DMS153 treated with DMSO at 0.1 percent for 48 hours (cell line): ENCODE data around the gene GCSH.

Source experiments
- DNase-seq: peaks from one replicate; lab custom pipeline; 2025; ENCODE audit not compliant: unreplicated experiment; lab: John Stamatoyannopoulos, UW

Gene GCSH

DNA sequence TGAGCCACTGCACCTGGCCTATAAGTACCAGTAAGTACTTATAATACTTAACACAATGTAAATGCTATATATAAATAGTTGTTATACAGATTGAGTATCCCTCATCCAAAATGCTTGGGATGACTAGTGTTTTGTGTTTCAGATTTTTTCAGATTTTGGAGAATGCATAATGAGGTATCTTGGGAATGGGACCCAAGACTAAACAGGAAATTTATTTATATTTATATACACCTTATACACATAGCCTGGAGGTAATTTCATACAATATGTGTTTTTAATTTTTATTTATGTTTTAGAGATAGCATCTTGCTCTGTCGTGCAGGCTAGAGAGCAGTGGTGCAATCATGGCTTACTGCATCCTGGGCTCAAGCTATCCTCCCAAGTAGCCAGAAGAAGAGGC, 9.8 kb upstream of the GCSH start:
- DNase-seq, result no peak

DNA sequence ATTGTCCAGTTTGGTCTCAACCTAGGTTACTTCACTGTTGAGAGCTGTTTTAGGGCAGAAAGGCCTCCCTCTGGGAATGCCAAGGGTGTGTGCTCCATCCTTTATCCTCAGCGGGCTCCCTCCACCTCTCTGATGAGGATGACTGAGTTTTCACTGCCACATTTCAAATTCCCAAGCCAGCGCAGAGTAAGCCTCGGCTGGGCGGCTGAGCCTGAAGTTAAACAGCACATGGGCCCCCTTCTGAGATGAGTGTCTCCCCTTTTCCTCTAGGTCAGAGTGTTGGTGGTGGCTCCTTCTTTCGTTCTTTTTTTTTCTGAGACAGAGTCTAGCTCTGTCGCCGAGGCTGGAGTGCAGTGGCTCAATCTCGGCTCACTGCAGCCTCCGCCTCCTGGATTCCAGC, 5.5 kb upstream of the GCSH start:
- DNase-seq, result no peak

- no peak for DNase-seq
Measured at GRCh38 chr16:81099958-81100357, 3.8 kb upstream of the GCSH start.

- DNase-seq, result no peak
Measured at GRCh38 chr16:81097230-81097629, 1.0 kb upstream of the GCSH start.

DNA sequence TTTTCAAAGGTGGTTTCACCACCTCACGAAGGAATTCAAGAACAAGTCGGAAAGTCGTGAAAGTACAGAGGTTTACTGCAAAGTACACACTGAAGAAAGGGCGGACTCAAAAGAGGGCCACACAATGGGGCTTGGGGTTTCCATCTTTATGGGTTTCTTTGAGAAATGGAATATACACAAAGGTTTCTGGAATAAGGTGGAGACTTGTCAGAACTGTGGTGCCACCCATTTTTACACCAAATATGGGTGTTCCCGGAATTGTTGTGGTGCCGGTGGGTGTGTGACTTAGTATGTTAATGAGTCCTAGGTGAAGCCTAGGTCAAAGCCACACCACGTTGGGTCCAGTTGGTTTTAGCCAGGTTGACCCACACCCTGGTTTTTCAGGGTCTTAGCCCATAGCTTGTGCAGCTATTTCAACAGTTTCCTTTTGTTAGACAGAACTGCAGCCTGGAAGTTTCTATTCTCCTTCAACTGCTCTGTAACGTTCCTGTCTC, 567 bp upstream of the GCSH start:
- DNase-seq, result no peak

GRCh38 chr16:81095653-81095952, 592 bp downstream of the GCSH start:
- no peak for DNase-seq

GRCh38 chr16:81094771-81095251, 1.4 kb downstream of the GCSH start:
- DNase-seq, result no peak

DNA sequence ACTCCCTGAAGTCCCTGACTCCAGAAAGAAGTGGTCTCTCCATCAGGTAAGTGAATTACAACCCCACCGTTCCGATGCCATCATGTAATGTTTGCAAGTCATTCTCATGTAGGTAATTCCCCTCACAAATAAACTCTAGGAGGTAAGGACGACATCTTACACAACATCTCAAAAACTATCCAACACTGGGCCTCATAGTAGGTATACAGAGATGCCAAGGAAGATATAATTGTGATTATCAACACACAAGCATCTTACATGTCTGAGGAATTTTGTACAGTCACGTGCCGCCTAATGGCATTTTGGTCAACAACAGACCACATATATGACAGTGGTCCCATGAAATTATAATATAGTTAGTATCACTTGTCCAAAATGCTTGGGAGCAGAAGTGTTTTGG, 7.4 kb downstream of the GCSH start:
- DNase-seq, result no peak

DNA sequence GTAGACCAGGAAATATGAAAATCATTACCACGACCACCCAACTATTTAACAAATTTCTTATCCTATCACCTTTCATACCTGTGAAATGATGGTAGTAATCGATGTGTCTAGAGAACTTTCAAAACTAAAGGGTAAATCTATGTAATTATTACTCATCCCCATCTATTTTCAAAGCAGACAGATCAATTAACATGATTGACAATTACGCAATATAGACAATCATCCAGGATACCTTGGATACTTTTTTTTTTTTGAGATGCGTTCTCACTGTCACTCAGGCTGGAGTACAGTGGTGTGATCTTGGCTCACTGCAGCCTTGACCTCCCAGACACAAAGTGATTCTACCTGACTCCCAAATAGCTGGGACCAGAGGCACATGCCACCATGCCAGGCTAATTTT, 15.2 kb downstream of the GCSH start:
- no peak for DNase-seq

- DNase-seq, result no peak
Measured at GRCh38 chr16:81080233-81080632, 16.0 kb downstream of the GCSH start.

DNA sequence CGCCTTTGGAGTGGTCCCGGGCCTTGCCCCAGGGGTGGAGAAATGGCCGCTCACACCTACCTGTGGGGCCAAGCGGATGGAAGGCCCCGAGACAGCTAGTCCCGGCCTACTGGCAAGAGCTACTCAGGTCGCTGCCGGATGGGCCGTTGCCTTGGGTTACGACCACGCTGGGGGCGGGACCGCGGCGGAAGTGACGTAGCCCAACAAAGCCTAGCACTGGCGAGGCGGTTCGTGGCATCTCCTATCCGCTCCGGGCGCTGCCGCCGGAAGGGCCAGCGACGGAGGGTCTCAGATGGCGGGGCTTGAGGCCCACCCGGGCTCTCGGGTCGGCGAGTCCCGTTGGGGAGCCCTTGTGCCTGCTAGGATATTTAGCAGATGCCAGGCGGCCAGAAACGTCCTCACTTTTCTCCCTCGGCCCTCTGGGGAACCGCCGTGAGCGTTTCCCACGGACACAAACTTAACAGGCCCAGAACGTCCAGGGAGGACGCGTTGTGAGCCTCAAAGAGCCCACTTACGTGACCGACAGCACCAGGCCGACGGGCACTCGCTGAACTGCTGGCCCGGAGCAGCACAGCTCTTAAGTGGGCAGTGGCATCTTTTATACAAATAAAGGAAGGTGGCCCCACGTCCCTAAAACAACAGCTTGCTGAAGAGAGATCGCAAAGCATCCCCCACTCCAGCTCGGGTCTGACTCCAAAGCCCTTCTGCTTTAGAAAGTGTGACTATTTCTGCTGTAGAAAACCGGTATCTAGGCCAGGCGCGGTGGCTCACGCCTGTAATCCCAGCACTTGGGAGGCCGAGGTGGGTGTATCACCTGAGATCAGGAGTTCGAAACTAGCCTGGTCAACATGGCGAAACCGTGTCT, 18.9 kb downstream of the GCSH start, which contains the start of gene C16orf46:
Gene C16orf46 (minus strand): TSS at position 163 of the 865 bp plus-strand sequence. CDS start 13,283 bp downstream, outside the sequence.
- DNase-seq, result peak; percentile 90

DNA sequence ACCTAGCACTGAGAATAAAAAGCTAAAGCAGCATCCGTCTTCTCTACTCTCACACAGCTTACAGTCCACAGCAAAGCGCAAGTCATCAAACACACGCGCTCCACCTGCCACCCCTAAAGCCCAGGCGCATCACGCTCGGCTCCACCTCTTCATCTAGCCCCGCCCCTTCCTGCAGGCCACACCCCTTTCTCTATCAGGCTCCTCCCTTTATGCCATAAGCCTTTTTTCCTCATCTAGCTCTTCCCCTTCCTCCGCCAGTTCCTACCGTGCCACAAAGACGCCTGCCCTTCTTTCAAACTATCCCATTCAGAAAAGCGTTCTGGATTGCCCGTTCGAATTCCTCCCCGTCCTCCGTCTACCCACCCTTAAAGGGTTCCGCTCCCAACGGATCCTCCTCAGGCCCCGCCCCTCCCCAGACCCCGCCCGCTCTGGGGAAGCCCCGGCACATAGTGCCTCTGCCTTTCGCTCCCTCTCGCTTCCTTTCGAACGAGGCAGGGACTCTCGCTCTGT, 19.6 kb downstream of the GCSH start:
- DNase-seq, result peak; percentile 90

GRCh38 chr16:81073560-81074330, 22.4 kb downstream of the GCSH start:
- no peak for DNase-seq

DNA sequence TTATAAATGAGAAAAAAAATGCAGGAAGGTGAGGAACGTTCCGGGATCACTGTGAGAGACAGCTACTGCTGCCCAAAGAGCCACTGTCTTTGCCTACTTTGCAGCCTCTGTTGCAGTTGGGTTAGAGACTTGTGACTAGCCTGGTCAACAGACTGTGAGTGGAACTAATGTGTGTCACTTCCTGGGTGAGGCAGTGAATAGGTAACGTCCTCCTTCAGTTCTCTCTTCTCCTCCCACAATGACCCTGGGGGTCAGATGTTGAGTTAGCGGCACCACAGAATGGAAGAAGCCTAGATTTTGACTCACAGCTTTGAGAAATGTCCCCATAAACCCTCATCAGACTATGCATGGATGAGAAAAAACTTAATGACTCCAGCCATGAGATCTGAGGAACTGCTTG, 24.4 kb downstream of the GCSH start:
- DNase-seq, result no peak

DNA sequence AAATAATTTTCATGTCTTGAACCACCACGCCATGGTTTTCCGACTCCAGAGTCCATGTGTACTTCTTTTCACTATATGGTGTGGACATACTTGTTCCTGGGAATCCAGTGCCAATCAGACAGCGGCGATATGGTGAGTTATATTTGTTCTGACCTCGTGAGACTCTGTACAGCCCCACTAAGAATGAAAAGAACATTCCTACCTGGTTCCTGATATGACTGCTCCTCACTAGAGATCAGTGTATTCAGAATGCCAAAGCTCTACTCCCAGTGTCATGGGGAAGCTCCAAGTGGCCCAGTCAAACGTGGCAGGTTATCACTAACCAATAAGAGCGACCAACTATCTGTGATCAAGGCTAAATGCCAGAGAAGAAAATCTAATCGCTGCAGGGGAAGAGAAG, 25.2 kb downstream of the GCSH start:
- no peak for DNase-seq

DNA sequence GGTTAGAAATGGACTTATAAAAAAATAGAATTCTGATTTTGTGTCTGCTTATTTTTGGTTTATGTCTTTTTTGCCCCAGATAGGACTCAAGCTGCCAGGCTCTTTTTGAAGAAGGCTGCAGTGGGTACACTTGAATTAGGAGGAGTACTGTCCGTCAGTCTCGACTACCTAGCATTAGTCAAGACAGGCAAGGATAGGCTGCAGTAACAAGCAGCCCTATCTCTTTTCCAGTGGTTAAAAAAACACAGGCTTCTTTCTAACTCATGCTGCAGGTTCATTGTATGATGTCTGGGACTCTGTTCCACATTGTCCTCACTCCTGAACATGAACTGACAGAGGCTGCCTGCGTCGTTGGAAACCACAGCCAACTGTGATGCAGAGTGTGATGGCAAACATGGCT, 27.1 kb downstream of the GCSH start:
- DNase-seq, result no peak

DNA sequence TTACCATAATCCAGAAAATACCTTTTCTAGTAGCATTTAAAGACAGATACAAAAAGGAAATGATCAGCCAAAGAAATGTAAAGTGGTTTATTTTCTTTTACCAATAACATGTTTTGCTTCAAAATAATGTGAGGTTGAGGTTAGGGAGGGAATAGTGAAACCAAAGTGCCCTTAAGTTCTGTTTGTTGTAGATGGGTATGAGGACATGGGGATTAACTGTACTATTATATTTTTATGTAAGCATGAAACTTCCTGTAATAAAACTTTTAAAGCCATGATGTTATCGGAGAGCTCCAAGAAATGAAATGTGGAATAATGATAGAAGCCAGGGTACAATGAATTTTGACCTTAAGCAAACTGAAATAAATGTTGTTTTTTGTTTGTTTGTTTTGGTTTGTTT, 29.0 kb downstream of the GCSH start:
- DNase-seq, result no peak

GRCh38 chr16:81066681-81067080, 29.5 kb downstream of the GCSH start:
- DNase-seq, result no peak

DNA sequence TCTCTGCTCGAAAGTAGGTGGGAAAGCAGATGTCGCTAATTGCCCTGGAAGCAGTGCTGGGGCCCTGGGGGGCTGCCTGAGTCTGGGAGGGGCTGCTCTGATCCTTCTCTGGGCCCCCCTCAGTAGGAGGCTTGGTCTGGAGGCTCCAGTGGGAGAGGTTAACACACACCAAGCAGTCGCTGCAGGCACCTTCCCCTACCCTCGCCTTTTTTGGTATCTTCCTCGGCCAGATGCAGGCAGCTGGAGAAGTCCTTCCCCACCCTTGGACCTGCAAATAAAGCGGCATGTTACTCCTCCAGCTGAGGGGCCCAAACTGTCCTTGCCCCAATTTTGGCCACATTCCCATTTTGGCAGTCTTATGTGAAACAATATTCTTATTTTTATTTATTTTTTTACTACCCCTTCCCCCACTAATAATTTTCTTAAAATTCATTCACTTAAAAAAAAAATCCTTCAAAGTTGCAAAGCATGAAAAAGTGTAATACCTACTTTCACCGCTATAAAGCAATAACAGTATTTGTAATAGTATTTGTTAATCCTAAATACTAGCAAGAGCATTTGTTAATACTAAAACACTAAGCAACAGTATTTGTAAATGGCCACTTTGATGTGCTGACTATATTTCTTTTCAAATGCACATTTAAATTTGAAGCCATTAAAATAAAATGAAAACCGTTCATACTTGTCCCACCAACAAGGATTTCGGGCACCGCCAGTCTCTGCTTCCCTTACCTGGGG, 34.2 kb downstream of the GCSH start:
- no peak for DNase-seq

DNA sequence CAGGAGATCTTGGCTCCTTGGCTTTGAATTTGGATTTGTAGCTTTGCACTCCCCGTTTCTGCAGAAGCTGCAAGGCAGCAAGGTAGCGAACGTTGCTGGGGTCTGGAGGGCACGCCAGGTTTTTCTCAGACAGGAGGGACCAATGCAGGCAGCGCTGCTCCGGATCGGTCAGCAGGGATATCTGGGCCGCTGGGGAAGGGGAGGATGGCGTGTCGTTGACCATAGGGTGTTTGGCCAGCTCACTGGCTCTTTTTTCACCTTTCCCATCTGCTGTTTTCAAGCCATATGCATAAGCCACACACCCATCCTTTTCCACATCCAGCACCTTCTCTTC, 34.9 kb downstream of the GCSH start:
- no peak for DNase-seq

GRCh38 chr16:81060576-81061306, 35.5 kb downstream of the GCSH start:
- no peak for DNase-seq
